NCI-H510A (cell line): ENCODE data around the gene RFT1.
A peak's percentile ranks its signal among the peaks of the same experiment; 100 is the strongest.

Source experiments
- DNase-seq: peaks from one replicate; lab custom pipeline; 2025; lab: John Stamatoyannopoulos, UW

RFT1 gene, protein sequence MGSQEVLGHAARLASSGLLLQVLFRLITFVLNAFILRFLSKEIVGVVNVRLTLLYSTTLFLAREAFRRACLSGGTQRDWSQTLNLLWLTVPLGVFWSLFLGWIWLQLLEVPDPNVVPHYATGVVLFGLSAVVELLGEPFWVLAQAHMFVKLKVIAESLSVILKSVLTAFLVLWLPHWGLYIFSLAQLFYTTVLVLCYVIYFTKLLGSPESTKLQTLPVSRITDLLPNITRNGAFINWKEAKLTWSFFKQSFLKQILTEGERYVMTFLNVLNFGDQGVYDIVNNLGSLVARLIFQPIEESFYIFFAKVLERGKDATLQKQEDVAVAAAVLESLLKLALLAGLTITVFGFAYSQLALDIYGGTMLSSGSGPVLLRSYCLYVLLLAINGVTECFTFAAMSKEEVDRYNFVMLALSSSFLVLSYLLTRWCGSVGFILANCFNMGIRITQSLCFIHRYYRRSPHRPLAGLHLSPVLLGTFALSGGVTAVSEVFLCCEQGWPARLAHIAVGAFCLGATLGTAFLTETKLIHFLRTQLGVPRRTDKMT

DNA sequence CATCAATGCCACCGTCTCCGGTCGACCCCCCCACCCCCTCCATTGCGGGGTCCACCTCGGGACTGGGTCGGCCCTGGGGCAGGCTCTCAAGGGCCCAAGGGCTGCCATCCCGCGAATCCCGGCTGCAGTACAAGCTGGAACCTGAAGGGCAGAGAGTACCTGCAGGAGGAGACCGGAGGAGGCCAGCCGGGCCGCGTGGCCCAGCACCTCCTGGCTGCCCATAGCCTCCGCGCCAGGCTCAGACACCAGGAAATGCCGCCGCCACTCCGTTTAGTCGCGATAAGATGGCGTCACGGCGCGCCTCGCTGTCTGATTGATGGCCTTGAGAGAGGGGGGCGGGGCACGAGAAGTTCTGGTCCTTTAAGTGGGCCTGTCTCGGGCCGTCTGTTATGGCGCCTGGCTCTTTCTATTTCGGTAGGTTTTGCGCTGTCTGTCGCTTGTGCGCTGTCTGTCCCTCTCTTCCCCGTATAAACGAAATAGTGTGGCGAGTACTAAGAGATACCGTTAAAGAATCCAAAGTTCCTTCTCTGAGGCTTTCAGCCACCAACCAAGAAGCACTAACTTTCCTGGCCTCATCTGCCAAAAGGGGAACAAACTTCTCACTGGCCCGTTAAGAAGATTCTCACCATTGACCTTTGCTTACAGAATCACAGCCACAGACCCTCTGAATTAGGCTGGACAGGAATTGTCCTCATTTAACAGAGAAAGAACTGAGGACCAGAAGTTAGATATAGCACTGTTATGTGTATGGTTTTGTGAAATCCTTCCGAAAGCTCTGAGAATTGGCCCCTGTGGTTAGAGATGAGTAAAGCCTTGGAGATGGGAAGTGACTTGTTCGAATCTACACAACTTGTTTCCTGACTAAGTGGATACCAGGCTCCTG is at the start of gene RFT1:
Gene RFT1 (minus strand): TSS at position 257 of the 883 bp plus-strand sequence. CDS start 35 bp downstream, at position 222.
- DNase-seq: peak; percentile 89

DNA sequence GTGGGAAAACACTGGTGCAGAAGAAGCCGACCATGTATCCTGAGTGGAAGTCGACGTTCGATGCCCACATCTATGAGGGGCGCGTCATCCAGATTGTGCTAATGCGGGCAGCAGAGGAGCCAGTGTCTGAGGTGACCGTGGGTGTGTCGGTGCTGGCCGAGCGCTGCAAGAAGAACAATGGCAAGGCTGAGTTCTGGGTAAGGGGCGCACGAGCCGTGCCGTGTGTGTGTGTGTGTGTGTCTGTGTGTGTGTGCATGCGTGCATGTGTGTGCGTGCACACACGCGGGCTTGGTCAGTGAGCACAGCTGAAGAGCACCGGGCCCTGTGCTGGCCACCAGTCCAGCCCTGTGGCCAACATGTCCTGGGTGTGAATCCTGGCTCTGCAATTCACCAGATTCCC is 49.3 kb upstream of the RFT1 start:
- DNase-seq: no peak

DNA sequence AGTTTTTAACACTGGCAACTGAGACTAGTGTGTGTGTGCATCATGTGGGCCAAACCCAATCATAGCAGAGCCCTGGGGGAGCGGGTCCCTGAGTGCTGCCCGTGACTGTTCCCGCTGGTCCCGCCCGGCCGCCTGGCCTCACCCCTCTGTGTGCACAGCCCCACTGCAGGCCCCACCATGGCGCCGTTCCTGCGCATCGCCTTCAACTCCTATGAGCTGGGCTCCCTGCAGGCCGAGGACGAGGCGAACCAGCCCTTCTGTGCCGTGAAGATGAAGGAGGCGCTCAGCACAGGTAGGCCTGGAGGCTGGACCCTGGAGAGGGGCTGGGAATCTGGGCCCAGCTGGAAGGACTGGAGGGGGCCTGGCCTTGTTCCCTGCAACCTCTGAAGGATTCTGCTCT is 48.0 kb upstream of the RFT1 start:
- no peak for DNase-seq

DNA sequence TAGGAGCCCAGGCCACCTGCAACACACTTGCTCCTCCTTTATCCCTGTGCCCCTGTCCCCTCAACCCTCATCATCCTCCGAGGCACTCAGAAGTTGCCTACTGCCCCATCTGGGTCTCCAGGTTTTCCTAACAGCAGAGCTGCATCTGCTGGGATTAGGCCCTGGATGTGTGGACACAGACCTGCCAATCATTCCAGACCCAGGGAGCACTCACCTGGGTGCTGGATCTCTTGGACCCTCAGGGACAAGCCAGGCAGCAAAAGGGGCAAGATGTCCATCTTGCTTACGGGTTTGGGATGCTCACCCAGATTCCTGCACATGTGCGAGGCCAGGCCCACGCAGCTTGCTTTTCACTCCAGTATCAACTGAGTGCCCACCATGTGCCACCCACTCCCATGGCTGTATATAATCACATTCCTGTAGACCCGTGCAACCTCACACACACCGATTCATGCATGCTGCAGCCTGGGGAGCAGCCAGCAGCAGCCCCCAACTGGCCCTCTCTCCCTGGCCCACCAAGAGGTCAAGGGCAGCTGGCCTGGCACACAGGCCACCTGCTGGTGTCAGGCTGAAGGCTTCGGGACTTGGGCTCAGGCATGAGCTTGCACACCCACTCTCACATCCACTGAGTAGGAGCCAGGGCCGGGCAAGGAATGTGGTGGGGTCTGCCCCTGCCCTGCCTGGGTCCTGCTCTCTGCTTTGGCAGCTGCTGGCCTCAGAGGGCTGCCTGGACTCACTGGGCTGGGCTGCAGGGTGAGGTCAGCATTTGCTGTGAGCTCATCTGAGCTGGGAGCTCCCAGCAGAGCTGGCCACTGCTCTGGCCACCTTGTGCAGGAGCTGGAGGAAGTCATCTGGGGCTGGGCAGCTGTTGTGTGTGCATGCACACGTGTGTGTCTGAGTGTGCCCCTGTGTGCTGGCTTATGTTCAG is 45.6 kb upstream of the RFT1 start:
- DNase-seq: no peak

DNA sequence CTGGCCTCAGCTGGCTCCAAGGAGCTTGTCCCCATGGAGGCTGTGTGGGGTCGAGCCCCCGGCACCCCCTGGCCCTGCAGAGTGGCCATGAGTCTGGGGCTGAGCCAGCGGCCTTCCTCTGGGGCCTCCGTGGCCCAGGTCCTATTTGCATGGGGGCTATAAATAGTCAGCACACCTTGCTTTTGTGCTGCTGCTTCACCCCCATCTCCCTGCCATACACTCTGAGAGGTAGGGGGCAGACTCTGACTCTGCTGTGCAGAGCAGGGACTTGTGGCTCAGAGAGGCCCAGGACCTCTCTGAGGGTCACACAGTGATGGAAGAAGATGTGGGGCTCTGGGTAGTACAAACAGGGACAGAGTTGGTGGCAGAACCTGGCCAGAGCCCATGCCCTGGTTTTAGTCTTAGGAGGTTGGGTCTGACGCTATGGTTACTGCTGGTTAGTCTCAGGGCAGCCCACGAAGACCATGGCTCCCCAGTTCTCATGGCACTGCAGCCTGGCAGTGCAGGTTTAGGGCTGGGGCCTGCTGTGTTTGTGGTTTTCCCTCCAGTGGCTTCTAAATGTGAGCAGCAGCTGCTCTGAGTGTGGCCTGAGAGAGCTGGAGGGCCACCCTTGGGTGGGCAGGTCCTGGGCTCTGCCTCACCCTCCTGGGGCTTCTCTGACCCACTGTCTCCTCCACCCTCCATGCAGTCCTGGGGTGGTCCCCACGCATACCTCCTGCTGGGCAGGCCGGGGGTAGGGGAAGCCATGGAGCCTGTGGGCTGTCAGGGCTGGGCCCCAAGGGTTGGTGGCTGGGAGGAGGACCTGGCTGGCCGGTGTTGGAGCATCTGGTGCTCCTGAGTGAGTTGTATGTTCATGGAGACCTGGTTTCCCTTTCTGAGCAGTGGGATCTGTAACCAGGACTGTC is 44.4 kb upstream of the RFT1 start:
- DNase-seq: no peak

DNA sequence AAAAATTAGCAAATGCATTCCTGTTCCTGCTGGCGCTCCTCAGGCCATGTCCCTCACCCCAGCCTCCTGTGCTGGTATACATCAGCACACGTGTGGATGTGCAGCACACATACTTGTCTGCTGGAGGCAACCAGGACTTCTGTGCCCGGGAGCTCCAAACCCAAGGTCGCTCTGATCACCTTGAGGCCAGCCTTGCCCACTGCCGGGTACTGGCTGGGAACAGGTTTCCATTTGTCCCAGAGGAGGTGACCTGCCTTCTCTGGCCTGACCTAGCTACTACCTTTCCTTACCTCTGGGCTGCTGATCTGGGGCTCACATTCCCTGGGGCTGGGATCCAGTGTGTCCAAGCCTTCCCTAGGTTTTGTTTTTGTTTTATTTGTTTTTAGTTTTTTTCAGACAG is 42.9 kb upstream of the RFT1 start:
- no peak for DNase-seq

DNA sequence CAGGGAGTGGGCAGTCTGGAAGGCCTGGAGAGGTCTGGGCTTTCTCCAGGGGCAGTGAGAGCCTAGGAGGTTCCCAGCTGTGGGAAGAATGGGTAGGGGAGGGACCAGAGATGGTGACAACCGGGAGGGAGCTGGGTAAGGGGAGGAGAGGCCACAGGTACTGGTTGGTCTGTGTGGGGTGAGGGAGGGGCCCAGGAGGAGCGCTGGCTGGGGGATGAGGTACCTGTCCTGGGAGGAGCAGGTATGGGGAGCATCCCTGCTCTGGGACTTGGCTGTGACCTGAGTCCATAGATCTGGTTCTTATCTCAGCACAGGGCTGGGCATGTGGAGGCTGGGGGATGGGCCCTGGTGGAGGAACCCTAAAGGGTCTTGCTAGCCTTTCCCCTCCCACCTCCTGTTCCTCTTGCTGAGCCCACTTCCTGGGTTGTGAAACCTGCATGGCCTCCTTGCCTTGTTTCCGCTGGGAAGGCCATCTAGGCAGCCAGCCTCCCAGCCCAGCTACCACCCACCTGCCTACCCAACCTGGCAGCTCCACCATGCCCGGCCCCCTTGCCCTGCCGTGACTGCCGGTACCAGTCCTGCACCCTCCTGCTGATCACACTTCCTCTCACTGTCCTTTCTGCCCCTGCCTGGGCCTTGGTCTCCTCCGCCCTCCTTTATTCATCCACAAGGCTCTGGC is 41.7 kb upstream of the RFT1 start:
- DNase-seq: no peak

DNA sequence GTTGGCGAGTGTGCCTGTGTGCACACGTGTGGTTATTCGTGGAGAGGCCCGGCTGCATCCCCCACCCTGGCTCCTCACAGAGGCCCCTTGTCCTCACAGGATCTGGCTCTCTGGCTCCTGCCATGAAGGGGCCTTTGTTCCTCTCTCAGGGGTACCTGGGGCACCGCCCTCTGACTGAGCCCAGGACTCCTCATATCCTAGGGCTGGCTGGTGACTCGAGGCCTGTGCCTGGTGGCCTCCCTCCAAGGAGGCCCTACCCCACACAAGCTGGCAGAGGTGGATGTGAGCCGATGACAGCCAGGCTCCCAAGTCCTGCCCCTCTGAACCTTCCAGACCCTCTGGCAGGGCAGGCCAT is 40.8 kb upstream of the RFT1 start:
- DNase-seq: no peak

DNA sequence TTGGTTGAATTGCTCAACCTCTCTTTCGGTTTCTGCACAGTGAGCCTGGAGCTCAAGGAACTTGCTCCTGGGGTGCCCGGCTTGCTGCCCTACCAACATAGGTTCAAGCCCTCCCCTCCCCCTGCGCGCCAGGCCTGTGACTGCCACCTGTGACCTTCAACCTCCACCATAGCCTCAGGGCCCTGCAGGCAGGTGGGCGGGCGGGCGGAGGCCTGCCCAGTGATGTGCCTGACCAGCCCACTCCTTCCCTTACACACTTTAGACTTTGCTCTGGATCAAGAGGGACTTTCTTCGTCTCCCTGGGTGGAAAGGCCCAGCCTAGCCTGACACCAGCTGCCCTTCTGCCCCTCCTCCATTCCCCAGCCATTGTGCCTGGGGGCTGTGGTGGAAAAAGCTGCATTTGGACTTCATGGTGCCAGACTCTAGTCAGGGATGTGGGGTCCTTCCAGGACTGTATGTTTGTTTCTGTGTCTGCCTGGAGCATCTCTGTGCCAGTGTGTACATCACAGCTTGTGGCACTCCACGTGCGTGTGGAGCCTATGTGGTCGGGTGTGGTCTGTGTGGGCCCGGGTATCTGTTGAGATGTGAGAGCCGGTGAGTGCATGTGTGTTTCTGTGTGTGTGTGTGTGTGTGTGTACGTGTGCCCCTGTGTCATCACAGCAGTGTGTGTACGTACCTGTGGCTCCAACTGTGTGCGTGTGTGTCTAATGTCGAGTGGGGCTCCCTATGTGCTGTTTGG is 40.3 kb upstream of the RFT1 start:
- DNase-seq: no peak

DNA sequence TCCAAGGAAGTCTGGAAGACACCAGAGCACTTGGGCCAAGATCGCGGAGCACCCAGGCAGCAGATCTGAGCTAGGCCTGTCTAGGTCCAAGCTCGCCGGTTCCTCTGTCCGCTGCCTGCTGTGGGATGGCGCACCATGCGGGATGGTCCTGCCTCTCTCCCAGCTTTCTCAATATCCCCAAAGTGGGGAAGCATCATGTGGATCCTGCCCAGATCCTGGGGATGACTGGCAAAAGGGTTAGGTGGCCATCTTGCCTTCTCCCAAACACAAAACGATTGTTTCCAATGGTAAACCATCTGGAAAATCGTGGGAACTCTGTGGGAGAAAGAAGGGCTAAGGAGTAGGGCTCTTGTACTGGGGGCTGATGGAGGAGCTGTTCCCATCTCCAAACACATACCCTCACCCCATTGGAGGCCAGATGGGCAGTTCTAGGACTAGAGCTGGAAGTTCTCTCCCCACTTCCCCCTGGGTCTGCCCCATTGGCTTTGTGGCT is 39.6 kb upstream of the RFT1 start:
- no peak for DNase-seq

DNA sequence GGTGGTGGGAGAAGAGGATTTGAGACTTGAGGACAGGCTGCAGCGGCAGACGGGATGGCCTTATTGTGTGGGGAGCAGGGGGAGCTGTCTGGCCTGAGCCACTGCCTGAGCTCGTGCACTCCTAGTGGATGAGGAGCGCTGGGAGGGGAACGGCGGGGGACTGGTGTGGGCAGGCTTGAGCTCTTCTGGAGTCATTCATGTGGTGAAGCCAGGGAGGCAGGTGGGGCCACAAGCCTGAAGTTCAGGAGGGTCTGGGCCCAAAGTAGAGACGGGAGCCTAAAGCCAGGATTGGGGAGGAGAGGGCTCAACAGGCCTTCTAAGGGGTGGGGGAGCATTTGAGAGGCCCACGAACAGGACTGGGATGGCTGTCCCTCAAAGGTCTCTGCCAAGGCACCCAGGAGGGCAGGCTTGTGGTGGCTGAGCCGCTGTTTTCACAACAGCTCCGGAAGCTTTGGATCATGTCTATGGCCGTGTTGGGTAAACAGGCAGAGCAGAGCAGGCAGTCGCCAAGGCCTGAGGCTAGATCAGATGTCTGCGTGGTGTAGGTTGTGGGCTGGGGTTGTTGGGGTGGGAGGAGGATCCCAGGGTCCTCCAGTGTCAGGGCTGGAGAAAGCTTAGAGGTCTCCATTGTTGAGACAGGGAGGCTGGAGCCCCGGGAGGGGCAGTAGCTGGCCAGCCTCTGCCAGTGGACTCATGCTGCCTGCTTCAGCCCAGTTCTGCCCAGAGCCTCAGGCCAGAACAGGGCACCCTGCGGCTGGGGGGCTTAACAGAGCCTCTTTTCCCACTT is 39.0 kb upstream of the RFT1 start:
- peak; percentile 47 for DNase-seq

DNA sequence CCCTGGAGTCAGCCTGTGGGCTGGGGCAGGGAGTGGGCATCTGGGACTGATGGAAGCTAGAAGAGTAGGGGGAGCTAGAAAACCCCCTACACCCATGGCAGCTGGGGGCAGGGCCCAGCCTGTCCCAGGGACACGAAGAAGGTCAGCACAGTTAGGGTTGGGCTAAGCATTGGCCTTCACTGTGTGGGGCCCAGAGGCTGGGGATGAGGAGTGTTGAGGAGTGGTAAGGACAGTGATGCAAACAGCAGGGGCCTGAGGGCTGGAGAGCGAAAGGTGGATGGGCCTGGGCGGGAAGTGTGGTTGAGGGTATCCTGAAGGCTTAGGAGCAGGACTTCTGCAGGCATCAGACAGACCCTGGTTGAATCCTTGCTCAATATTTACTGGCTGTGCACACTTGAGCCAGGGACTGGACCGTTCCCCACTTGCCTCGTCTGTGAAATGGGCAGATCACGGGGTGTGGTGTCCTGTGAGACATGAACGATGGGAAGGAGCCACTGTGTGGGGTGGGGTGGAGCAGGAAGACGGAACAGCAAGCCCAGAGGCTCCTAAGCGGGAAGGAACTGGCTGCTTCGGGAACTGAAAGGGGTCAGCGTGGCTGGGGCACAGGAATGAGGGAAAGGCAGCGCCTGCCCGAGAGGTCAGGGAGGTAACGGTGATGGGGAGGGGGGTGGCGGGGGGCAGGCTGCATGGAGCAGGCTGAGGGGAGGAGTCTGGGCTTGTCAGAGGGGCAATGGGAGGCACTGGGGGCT is 38.1 kb upstream of the RFT1 start:
- no peak for DNase-seq

DNA sequence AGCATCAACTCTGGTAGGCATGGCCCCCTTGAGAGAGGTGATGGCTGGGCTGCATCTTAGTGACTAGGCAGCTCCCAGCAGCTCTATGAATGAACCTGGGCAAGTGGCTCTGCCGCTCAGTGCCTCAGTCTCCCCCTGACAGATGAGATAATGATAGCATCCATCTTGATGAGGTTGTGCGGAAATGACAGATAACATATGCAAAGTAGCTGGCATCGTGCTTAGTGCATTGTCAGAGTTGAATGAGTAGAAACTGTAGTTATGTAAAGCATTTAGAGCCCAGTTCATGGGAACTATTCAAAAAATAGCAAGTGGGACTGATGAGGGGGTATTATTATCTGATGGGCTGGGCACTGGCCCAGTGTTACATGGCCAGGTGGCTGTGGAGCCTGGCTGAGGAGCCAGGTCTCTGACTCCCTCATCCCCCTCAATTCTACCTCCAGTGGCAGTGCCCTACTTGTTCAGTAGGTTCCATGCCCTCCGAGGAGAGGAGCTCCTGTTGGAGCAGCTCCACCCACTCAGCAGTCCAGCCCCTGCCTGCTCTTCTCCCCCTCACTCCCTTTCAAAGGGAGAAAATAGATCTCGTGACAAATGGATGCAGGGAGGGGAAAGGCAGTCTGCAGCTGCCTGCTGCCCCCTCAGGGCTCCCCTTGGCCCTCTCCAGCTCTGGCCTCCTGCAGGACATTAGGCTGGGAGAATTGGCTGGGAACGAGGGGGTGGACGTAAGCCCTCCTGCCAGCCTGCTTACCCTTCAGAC is 37.4 kb upstream of the RFT1 start:
- DNase-seq: no peak

DNA sequence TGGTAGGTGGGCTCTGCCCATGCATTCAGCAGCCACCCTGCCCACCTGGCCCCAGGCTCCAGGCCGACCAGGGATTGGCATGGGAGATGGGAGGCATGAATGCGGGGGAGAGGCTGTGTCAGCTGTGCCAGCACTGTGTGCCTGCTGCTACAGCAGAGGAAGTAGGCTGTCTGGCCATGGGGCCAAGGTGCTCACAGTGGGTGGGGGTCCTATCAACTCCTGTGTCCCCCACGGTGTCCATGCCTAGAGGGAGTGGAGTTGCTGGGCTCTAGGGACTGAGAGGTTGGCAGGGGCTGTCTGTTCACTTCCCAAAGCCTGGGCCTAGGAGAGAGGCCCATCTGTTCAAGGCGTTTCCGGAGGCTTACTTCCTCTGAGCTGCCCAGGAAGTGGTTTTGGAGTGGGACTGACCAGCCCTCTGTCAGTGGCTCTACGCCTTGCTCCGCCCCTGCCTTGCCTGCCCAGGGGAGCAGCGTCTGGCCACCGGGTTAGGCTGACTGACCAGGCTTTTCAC is 36.6 kb upstream of the RFT1 start:
- no peak for DNase-seq

DNA sequence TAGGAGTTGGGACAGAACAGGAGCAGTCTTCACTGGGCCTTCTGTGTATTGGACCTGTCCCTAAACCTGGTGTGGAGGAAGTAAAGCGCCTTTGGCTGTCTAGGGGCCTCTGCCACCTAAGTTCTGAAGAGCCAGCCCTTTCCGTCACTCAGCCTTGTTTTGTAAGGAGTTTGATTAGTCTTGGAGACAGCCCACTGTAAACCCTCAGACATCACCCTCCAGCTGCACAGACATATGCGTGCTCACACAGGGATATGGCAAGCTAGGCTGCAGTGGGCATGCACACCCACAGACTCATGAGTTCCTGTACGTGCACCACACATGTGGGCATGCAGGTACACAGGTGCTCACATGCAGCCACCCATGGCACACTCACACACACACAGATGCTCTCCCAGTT is 36.0 kb upstream of the RFT1 start:
- no peak for DNase-seq

DNA sequence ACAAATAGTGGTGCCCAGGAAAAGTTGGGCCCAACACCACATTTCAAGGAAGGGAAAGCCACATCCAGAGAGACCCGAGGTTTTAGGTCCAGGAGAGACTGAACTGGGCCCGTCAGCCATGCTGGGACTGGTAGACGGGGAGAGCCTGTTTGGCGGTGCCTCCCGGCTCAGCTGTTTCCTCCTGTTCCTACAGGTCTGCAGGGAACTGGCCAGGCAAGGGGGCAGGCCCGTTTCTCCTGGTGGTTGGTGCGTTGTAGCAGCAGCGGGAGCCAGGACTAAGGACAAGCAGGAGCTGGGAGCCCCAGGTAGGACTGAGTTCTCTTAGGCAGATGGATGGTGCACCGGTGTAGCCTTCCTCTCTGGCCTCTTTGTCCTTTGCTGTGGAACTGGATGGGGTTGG is 34.7 kb upstream of the RFT1 start:
- DNase-seq: no peak
